Lower lobe of right lung (tissue), 2 donors: Measurements from ENCODE around the gene G3BP2. TPM values are rescaled to one million over a fixed set of nuclear protein-coding genes. Genes with fewer than 3 reads are reported as not detected.
"Not testable (repeated sequence)": the region's sequence is repeated elsewhere in the genome, so short reads cannot be mapped to it uniquely, and the experiment has no call there.

Experiments
- ATAC-seq, 2 donors: fragments of 200-7000 bp; cut with Tn5 transposase; one replicate each; pipeline ENCODE4 v1.9.1; 2020 to 2022; ENCODE audit warnings: mild to moderate bottlenecking in 2 of 2, moderate library complexity in 2 of 2
- DNase-seq: peaks from one replicate; pipeline ENCODE4 v3.0.0-alpha.2; 2020
- H3K27ac ChIP-seq: fragments of 200-600 bp; one replicate; pipeline ENCODE4 v1.8.0; 2022
- H3K27me3 ChIP-seq: fragments of 200-600 bp; one replicate; pipeline ENCODE4 v1.8.0; 2022; ENCODE audit warnings: low read depth
- H3K36me3 ChIP-seq: fragments of 200-600 bp; one replicate; pipeline ENCODE4 v1.8.0; 2022; ENCODE audit warnings: mild to moderate bottlenecking
- H3K4me1 ChIP-seq: fragments of 200-600 bp; one replicate; pipeline ENCODE4 v1.8.0; 2022
- H3K4me3 ChIP-seq: fragments of 200-600 bp; one replicate; pipeline ENCODE4 v1.8.0; 2022; ENCODE audit warnings: mild to moderate bottlenecking
- H3K9me3 ChIP-seq: fragments of 200-600 bp; one replicate; pipeline ENCODE4 v1.8.0; 2022
- intact Hi-C: fragments of 100-400 bp; cut with DNase I; formaldehyde crosslinking; loops from one replicate; pipeline ENCODE4 v1.11.0; 2022
- total RNA-seq: library from RNA; stranded (reverse); fragmentation: NEBNext Ultra II Directional; extraction: Animal tissue kit (Norgen Biotek cat#: 25700); gene quantifications from one replicate; pipeline ENCODE4 v1.2.1, GENCODE V29; 2021
- TF ChIP-seq, protein P1 (sequence below): fragments of 200-600 bp; IDR thresholded peaks from one replicate; pipeline ENCODE4 v1.8.0; 2022; ENCODE audit warnings: antibody characterized with exemption, mild to moderate bottlenecking
- donor health status: DM: no; HTN: yes; CAD: no; lungs with severe emphysema.

Gene G3BP2
- total RNA-seq, 1 donor from 2014 or later: 101 TPM

DNA sequence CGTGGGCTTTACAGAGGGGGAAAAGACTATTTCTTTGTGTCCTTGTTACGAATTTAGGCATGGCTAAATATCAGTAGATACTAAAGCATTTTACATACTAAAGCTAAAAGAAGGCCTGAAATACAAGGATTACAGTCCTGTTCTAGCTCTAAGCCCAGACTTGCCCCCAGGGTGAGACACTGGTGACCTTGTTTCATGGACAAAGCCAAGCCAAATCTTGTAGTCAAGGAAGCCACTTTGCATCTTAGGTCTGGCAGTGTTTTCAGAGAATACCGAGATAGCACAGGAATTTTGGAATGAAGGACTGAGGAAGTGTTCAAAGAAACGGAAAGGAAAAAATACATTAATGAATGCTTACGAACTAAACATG is 733 bp upstream of the G3BP2 start:
- Histone ChIP-seq H3K9me3 (no peaks in the 10 kb centered on the region), H3K4me1 (peaks cover 37% of the 10 kb centered on the region), H3K27ac (peak overlapping the region; percentile 97), H3K36me3 (no peaks in the 10 kb centered on the region), H3K4me3 (peak overlapping the region; percentile 74), H3K27me3 (no peaks in the 10 kb centered on the region)
- TF ChIP-seq, protein P1, sequence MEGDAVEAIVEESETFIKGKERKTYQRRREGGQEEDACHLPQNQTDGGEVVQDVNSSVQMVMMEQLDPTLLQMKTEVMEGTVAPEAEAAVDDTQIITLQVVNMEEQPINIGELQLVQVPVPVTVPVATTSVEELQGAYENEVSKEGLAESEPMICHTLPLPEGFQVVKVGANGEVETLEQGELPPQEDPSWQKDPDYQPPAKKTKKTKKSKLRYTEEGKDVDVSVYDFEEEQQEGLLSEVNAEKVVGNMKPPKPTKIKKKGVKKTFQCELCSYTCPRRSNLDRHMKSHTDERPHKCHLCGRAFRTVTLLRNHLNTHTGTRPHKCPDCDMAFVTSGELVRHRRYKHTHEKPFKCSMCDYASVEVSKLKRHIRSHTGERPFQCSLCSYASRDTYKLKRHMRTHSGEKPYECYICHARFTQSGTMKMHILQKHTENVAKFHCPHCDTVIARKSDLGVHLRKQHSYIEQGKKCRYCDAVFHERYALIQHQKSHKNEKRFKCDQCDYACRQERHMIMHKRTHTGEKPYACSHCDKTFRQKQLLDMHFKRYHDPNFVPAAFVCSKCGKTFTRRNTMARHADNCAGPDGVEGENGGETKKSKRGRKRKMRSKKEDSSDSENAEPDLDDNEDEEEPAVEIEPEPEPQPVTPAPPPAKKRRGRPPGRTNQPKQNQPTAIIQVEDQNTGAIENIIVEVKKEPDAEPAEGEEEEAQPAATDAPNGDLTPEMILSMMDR: no peak
- no peak for DNase-seq
- no peak for ATAC-seq
- intact Hi-C loops: no loop called here

DNA sequence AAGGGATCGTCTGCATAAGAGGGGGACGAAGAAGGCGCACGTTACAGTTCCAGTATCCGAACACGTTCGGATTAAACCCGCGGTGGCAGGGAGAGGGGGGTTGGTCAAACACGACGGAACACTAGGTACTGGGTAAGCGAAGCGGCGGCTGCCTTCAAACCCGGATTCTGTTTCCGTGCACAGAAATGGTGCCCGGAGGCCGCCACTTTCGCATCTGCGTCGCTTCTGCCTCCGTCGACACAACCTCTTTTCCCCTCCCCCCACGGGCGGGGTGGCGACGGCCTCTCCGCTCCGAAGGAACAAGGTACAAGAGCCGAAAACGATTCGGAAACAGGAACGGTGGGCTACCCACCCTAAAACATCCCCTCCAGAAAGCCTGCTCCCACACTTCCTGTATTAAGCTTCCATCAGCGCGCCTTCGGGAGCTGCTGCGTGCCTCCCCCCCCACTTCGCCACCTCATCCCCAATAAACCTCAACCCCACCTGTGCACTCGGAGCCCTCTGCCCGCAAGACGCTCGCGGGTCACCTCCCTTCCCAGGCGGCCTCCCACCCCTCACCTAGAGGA is 667 bp downstream of the G3BP2 start:
- Histone ChIP-seq H3K9me3 (no peaks in the 10 kb centered on the region), H3K4me3 (peak overlapping the region; percentile 74), H3K27me3 (no peaks in the 10 kb centered on the region), H3K36me3 (no peaks in the 10 kb centered on the region), H3K27ac (peak overlapping the region; percentile 97), H3K4me1 (peaks cover 47% of the 10 kb centered on the region)
- DNase-seq (peak; percentile 83), ATAC-seq (peak; percentile 58 to 59)
- TF ChIP-seq, protein P1: no peak
- intact Hi-C loops: no loop called here

DNA sequence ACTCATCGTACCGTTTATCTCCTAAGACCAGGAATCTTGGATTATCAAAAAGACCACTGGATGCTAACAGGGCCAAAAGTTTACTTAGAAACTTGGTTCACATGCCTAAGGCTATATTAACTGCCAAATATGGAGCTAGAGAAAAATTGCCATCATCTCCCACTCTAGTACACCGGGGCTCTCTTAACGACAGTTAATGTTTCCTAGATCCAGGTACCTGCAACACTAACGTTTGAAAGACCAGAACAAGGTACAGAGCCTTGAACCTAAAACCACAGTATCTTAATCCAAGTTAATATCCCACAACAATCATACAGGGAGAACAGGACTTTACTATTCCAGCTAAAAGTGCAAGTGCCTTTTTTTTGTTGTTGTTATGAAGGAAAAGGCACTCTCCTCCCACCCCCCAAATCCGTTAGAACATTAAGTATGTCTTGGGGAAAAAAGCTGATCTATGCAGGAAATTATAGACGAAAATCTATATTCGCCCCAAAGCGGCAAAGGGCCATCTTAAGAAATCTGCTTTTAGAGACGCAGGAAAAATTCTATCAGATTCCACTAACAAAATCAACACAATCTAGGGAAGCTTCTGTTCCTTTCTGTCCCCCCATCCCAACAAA is 1.3 kb downstream of the G3BP2 start:
- intact Hi-C loops: no loop called here
- ATAC-seq: no peak
- Histone ChIP-seq H3K9me3 (no peaks in the 10 kb centered on the region), H3K27me3 (no peaks in the 10 kb centered on the region), H3K4me3 (peak overlapping the region; percentile 74), H3K36me3 (no peaks in the 10 kb centered on the region), H3K27ac (peak overlapping the region; percentile 97), H3K4me1 (peaks cover 52% of the 10 kb centered on the region)
- TF ChIP-seq, protein P1: no peak
- DNase-seq: no peak

DNA sequence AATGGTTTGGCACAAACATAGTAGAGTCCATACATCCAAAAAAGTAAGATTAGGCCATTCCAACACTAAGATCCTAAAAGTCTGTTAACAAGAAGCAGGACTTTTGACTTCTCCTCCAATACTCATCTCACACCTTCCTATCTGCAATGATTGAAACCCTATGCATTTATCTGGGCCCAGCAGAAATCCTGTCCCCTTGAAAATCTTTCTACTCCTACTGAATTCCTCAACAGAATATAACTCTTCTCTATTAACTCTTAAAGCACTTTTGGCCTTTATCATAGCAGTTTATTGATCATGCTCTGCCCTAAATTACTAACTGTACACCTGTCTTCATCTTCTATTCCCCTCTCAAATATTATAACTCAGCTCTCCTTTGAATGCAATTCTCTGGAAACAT is 4.6 kb downstream of the G3BP2 start:
- intact Hi-C loops: no loop called here
- no peak for ATAC-seq
- no peaks in the 10 kb centered on the region for H3K36me3 ChIP-seq
- no peaks in the 10 kb centered on the region for H3K27me3 ChIP-seq
- no peak for DNase-seq
- TF ChIP-seq, protein P1: no peak
- no peak overlapping the region for H3K4me3 ChIP-seq
- peaks cover 56% of the 10 kb centered on the region for H3K4me1 ChIP-seq
- H3K27ac ChIP-seq: no peak overlapping the region
- H3K9me3 ChIP-seq: no peaks in the 10 kb centered on the region

GRCh38 chr4:75667636-75668035 is 5.6 kb downstream of the G3BP2 start:
- H3K27me3 ChIP-seq, DNase-seq, intact Hi-C loops, H3K36me3 ChIP-seq, H3K9me3 ChIP-seq, H3K4me3 ChIP-seq, ATAC-seq, H3K27ac ChIP-seq: not testable (repeated sequence)
- H3K4me1 ChIP-seq: peaks cover 56% of the 10 kb centered on the region

- ATAC-seq: no peak
- Histone ChIP-seq H3K36me3 (peaks cover 12% of the 10 kb centered on the region), H3K27me3 (no peaks in the 10 kb centered on the region), H3K4me3 (no peak overlapping the region), H3K9me3 (no peaks in the 10 kb centered on the region), H3K27ac (no peak overlapping the region), H3K4me1 (peaks cover 47% of the 10 kb centered on the region)
- no peak for DNase-seq
- TF ChIP-seq, protein P1: no peak
- intact Hi-C loops: no loop called here
Observed at GRCh38 chr4:75666299-75666698, 6.9 kb downstream of the G3BP2 start.

DNA sequence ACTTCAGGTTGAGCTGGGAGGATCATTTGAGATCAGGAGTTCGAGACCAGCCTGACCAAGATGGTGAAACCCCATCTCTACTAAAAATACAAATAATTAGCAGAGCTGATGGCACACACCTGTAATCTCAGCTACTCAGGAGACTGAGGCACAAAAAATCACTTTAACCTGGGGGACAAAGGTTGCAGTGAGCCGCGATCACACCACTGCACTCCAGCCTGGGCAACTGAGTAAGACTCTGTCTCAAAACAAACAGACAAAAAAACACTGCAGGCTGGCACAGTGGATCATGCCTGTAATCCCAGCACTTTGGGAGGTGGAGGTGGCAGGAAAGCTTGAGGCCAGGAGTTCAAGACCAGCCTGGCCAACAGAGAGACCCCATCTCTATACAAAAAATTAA is 8.6 kb downstream of the G3BP2 start:
- peaks cover 32% of the 10 kb centered on the region for H3K4me1 ChIP-seq

More for the DNA sequence above, 8.6 kb downstream of the G3BP2 start:
- intact Hi-C loops, H3K4me3 ChIP-seq, H3K27ac ChIP-seq, H3K27me3 ChIP-seq, DNase-seq, H3K9me3 ChIP-seq, ATAC-seq: not testable (repeated sequence)
- peaks cover 29% of the 10 kb centered on the region for H3K36me3 ChIP-seq
